WTC11 (cell line): ENCODE results near the gene S100G.

Experiments used
- ESRRA ChIP-seq: sonication (generic); formaldehyde crosslinking; IDR thresholded peaks from 2 replicates; pipeline ENCODE4 v1.8.1; 2022; ENCODE audit warnings: mild to moderate bottlenecking, missing genetic modification reagents, borderline replicate concordance
- ZBTB21 ChIP-seq: sonication (generic); formaldehyde crosslinking; IDR thresholded peaks from 2 replicates; pipeline ENCODE4 v1.8.1; 2023; ENCODE audit warnings: mild to moderate bottlenecking, missing genetic modification reagents, borderline replicate concordance
- ZNF423 ChIP-seq: fragments of 250-450 bp; sonication (Bioruptor Pico); IDR thresholded peaks from 2 replicates; pipeline ENCODE4 v2.1.2; 2022; ENCODE audit warnings: mild to moderate bottlenecking, moderate library complexity
- TF ChIP-seq, protein P1 (sequence below): sonication (generic); formaldehyde crosslinking; IDR thresholded peaks from 2 replicates; pipeline ENCODE4 v1.8.1; 2022; ENCODE audit warnings: mild to moderate bottlenecking, moderate library complexity, missing genetic modification reagents
- TF ChIP-seq, protein P2 (sequence below): fragments of 200-600 bp; IDR thresholded peaks from 2 replicates; pipeline ENCODE4 v1.8.0; 2022; ENCODE audit warnings: antibody characterized with exemption

DNA sequence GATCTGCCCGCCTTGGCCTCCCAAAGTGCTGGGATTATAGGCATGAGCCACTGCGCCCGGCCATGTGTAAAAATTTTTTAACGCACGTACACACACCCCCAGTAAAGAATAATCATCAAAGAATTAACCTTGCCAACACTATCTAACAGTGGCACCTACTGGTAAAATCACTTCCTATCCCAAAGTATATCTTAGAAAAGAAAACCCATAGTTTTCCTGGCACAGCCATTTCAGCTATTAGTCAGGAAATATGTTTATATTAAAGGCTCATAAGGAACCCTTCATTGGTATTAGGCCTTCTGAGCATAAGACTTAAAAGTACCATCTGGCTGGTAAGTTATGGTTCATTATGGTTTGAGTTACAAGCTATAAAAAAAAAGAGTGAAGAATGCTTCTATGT is 14.1 kb downstream of the S100G start:
- TF ChIP-seq, protein P1, sequence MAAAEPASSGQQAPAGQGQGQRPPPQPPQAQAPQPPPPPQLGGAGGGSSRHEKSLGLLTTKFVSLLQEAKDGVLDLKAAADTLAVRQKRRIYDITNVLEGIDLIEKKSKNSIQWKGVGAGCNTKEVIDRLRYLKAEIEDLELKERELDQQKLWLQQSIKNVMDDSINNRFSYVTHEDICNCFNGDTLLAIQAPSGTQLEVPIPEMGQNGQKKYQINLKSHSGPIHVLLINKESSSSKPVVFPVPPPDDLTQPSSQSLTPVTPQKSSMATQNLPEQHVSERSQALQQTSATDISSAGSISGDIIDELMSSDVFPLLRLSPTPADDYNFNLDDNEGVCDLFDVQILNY: no peak
- TF ChIP-seq ZBTB21 (CRISPR knock-in tag) (no peak), ZNF423 (CRISPR knock-in tag) (no peak), ESRRA (CRISPR knock-in tag) (no peak)
- TF ChIP-seq, protein P2, sequence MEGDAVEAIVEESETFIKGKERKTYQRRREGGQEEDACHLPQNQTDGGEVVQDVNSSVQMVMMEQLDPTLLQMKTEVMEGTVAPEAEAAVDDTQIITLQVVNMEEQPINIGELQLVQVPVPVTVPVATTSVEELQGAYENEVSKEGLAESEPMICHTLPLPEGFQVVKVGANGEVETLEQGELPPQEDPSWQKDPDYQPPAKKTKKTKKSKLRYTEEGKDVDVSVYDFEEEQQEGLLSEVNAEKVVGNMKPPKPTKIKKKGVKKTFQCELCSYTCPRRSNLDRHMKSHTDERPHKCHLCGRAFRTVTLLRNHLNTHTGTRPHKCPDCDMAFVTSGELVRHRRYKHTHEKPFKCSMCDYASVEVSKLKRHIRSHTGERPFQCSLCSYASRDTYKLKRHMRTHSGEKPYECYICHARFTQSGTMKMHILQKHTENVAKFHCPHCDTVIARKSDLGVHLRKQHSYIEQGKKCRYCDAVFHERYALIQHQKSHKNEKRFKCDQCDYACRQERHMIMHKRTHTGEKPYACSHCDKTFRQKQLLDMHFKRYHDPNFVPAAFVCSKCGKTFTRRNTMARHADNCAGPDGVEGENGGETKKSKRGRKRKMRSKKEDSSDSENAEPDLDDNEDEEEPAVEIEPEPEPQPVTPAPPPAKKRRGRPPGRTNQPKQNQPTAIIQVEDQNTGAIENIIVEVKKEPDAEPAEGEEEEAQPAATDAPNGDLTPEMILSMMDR: no peak
